ENCODE results near the gene IGF2R.

- no peak for TF ChIP-seq CTCF (IDR thresholded peaks at IDR 0.05)
- no peak for TF ChIP-seq E2F4 (CRISPR knock-in tag; IDR thresholded peaks at IDR 0.05; ENCODE audit: borderline replicate concordance, low read depth)
- no peak for TF ChIP-seq JUN (CRISPR knock-in tag; IDR thresholded peaks at IDR 0.05)
- no peak for TF ChIP-seq ATF1 (CRISPR knock-in tag; IDR thresholded peaks at IDR 0.05)
- no peak for TF ChIP-seq NFYB (CRISPR knock-in tag; conservative IDR thresholded peaks at IDR 0.05; ENCODE audit: low read depth)
- TF ChIP-seq HMGXB4 (CRISPR knock-in tag; IDR thresholded peaks at IDR 0.05), result no peak
- TF ChIP-seq ZSCAN18 (CRISPR knock-in tag; IDR thresholded peaks at IDR 0.05), result no peak
Observed at GRCh38 chr6:160133441-160134336, 164.8 kb downstream of the IGF2R start.
